T-helper 2 cell treated with Interferon-gamma antibody and Interleukin-4, amounts not matched to agents 5 μg/mL and 100 μg/mL, for 36 hours (primary cell): Measurements from ENCODE around the gene PREB.

ENCODE experiments used
- DNase-seq: peaks from one replicate; pipeline ENCODE4 v3.0.0; 2021; ENCODE audit warnings: low spot score
- H3K27ac Mint-ChIP-seq: one replicate; pipeline ENCODE4 v1.8.0; 2021; ENCODE audit warnings: mild to moderate bottlenecking, mixed read lengths
- H3K27me3 Mint-ChIP-seq: one replicate; pipeline ENCODE4 v1.8.0; 2021; ENCODE audit warnings: low read depth, mixed read lengths
- H3K36me3 Mint-ChIP-seq: one replicate; pipeline ENCODE4 v1.8.0; 2021; ENCODE audit warnings: low read depth, mixed read lengths
- H3K4me1 Mint-ChIP-seq: one replicate; pipeline ENCODE4 v1.8.0; 2021; ENCODE audit warnings: low read depth, mixed read lengths
- H3K4me3 Mint-ChIP-seq: one replicate; pipeline ENCODE4 v1.8.0; 2022; ENCODE audit warnings: mild to moderate bottlenecking, moderate library complexity, mixed read lengths
- H3K9me3 Mint-ChIP-seq: one replicate; pipeline ENCODE4 v1.8.0; 2021; ENCODE audit warnings: mixed read lengths

Gene PREB

GRCh38 chr2:27105981-27106380 is 28.5 kb downstream of the PREB start:
- Mint-ChIP-seq H3K4me1 (no peaks in the 10 kb centered on the region), H3K27me3 (peaks cover 4% of the 10 kb centered on the region), H3K36me3 (no peaks in the 10 kb centered on the region), H3K27ac (no peak overlapping the region), H3K9me3 (no peaks in the 10 kb centered on the region), H3K4me3 (no peak overlapping the region)
- DNase-seq = no peak

- H3K4me1 Mint-ChIP-seq = no peaks in the 10 kb centered on the region
- no peaks in the 10 kb centered on the region for H3K36me3 Mint-ChIP-seq
- no peak overlapping the region for H3K27ac Mint-ChIP-seq
- no peak overlapping the region for H3K4me3 Mint-ChIP-seq
- H3K27me3 Mint-ChIP-seq = no peaks in the 10 kb centered on the region
- H3K9me3 Mint-ChIP-seq = no peaks in the 10 kb centered on the region
- DNase-seq = no peak
Observed at GRCh38 chr2:27102329-27102728, 32.1 kb downstream of the PREB start.

GRCh38 chr2:27100036-27100435 is 34.4 kb downstream of the PREB start:
- no peaks in the 10 kb centered on the region for H3K36me3 Mint-ChIP-seq
- no peaks in the 10 kb centered on the region for H3K27me3 Mint-ChIP-seq
- H3K4me3 Mint-ChIP-seq = no peak overlapping the region
- H3K27ac Mint-ChIP-seq = no peak overlapping the region
- DNase-seq = no peak
- H3K9me3 Mint-ChIP-seq = no peaks in the 10 kb centered on the region
- H3K4me1 Mint-ChIP-seq = peaks cover 10% of the 10 kb centered on the region

GRCh38 chr2:27099334-27099955 is 35.0 kb downstream of the PREB start:
- H3K36me3 Mint-ChIP-seq = no peaks in the 10 kb centered on the region

GRCh38 chr2:27097341-27097740 is 37.1 kb downstream of the PREB start:
- Mint-ChIP-seq H3K4me1 (peaks cover 10% of the 10 kb centered on the region), H3K27me3 (no peaks in the 10 kb centered on the region), H3K4me3 (no peak overlapping the region), H3K36me3 (no peaks in the 10 kb centered on the region), H3K9me3 (no peaks in the 10 kb centered on the region), H3K27ac (no peak overlapping the region)
- no peak for DNase-seq

More at GRCh38 chr2:27099334-27099955, 35.0 kb downstream of the PREB start:
- Mint-ChIP-seq H3K4me3 (no peak overlapping the region), H3K27ac (no peak overlapping the region), H3K4me1 (peaks cover 10% of the 10 kb centered on the region), H3K9me3 (no peaks in the 10 kb centered on the region), H3K27me3 (no peaks in the 10 kb centered on the region)
- DNase-seq = no peak

- H3K36me3 Mint-ChIP-seq = no peaks in the 10 kb centered on the region
- H3K4me3 Mint-ChIP-seq = no peak overlapping the region
- H3K4me1 Mint-ChIP-seq = peaks cover 10% of the 10 kb centered on the region
- no peaks in the 10 kb centered on the region for H3K9me3 Mint-ChIP-seq
- DNase-seq = no peak
- H3K27me3 Mint-ChIP-seq = no peaks in the 10 kb centered on the region
- H3K27ac Mint-ChIP-seq = no peak overlapping the region
Observed at GRCh38 chr2:27096748-27097297, 37.6 kb downstream of the PREB start.

- DNase-seq = peak; percentile 32
- H3K27me3 Mint-ChIP-seq = no peaks in the 10 kb centered on the region
- H3K36me3 Mint-ChIP-seq = no peaks in the 10 kb centered on the region
- peaks cover 10% of the 10 kb centered on the region for H3K4me1 Mint-ChIP-seq
- H3K9me3 Mint-ChIP-seq = no peaks in the 10 kb centered on the region
- H3K27ac Mint-ChIP-seq = no peak overlapping the region
- H3K4me3 Mint-ChIP-seq = peak overlapping the region; percentile 63
Observed at GRCh38 chr2:27095745-27096651, 38.4 kb downstream of the PREB start.

GRCh38 chr2:27095427-27095744 is 39.0 kb downstream of the PREB start:
- no peak for DNase-seq
- Mint-ChIP-seq H3K27me3 (no peaks in the 10 kb centered on the region), H3K36me3 (no peaks in the 10 kb centered on the region), H3K9me3 (no peaks in the 10 kb centered on the region), H3K4me3 (peak overlapping the region; percentile 63), H3K4me1 (peaks cover 10% of the 10 kb centered on the region), H3K27ac (no peak overlapping the region)

- H3K27me3 Mint-ChIP-seq = no peaks in the 10 kb centered on the region
- H3K9me3 Mint-ChIP-seq = no peaks in the 10 kb centered on the region
- no peak for DNase-seq
- H3K4me3 Mint-ChIP-seq = no peak overlapping the region
- peaks cover 12% of the 10 kb centered on the region for H3K4me1 Mint-ChIP-seq
- H3K36me3 Mint-ChIP-seq = no peaks in the 10 kb centered on the region
- H3K27ac Mint-ChIP-seq = no peak overlapping the region
Observed at GRCh38 chr2:27094353-27094984, 40.0 kb downstream of the PREB start.

- H3K4me1 Mint-ChIP-seq = peaks cover 16% of the 10 kb centered on the region
- no peaks in the 10 kb centered on the region for H3K9me3 Mint-ChIP-seq
- H3K27ac Mint-ChIP-seq = no peak overlapping the region
- H3K36me3 Mint-ChIP-seq = peaks cover 1% of the 10 kb centered on the region
- DNase-seq = no peak
- no peaks in the 10 kb centered on the region for H3K27me3 Mint-ChIP-seq
- H3K4me3 Mint-ChIP-seq = no peak overlapping the region
Observed at GRCh38 chr2:27093430-27094352, 40.7 kb downstream of the PREB start.

- Mint-ChIP-seq H3K27me3 (no peaks in the 10 kb centered on the region), H3K4me1 (peaks cover 17% of the 10 kb centered on the region), H3K27ac (no peak overlapping the region), H3K4me3 (no peak overlapping the region), H3K9me3 (no peaks in the 10 kb centered on the region), H3K36me3 (peaks cover 2% of the 10 kb centered on the region)
- DNase-seq = no peak
Observed at GRCh38 chr2:27092696-27093429, 41.6 kb downstream of the PREB start.

- Mint-ChIP-seq H3K4me3 (no peak overlapping the region), H3K27ac (no peak overlapping the region), H3K9me3 (no peaks in the 10 kb centered on the region), H3K4me1 (peaks cover 23% of the 10 kb centered on the region), H3K27me3 (no peaks in the 10 kb centered on the region), H3K36me3 (peaks cover 2% of the 10 kb centered on the region)
- DNase-seq = no peak
Observed at GRCh38 chr2:27091746-27092695, 42.4 kb downstream of the PREB start.
